Activated effector memory CD4-positive, alpha-beta T cell treated with anti-CD3 and anti-CD28 coated beads, Interleukin-2, amount 50 U/mL, for 16 hours (primary cell): ENCODE results near the gene GPSM1.

ENCODE experiments used
- DNase-seq: peaks from one replicate; pipeline ENCODE4 v3.0.0-alpha.2; 2020

Gene GPSM1

DNA sequence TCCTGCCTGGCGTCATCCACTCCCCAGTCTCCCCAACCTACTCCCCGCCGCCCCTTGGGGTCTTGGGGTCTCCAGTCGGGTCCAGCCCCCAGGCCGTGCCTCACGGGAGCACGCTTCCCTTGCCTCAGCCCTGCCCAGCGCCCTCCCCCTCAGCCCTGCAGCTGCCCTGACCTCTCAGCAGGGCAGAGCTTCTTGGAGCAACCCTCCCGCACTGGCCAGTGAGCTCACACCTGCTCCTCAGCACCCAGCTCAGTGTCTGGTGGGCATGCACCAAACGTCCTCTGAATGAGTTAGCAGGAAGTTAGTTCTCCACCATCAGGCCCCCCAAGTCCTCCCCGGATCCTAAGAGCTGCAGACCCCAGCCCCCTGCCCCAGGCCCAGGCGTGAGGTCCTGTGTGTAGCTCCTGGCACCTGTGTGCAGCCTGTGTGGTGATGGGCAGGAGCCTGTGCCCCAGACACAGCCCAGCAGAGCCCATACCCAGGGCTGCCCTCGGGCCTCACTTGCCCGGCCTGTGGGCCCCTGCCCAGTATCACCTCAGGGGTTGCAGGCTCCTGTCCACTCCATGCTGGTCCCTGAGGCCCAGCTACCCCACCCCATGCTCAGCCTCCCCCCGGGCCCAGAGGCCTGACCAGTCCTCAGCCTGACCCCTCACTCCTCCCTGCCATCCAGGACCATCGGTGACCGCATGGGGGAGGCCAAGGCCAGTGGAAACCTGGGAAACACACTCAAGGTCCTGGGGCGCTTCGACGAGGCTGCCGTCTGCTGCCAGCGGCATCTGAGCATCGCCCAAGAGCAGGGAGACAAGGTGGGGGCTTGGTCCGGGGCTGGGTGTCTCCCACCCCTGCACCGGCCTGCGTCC is 8.2 kb downstream of the GPSM1 start:
- DNase-seq, result no peak

DNA sequence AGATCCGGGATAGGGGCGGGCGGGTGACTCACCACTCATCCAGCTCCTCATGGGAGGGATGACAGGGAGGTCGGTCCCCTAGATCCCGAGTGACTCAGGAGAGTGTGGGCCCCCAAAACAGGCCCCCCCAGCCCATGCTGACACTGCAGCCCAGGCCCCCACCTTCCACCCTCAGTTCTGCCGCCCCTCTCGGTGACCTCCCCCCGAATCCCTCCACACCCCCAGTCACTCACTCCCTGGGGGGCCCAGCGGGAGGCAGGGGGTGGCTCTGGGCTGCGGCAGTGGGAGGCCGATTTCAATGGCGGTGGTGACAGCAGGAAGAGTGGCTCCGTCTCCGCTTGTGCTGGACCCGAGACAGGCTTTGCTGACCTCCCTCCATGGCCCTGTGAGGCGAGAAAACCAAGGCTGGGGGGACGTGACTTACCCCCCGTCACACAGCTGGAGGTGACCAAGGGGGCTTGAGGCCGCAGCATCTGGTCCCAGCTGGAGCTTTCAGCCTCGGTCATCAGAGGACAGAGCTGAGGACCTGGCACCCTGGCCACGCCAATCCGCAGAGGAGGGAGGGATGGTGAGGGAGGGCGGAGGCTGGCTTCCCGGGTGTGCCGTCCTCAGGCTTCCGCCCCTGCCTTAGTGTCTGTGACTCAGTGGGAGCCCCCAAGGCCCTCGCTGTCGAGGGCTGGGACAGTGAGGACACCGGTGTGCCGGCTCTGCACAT is 9.0 kb downstream of the GPSM1 start:
- DNase-seq, result no peak

DNA sequence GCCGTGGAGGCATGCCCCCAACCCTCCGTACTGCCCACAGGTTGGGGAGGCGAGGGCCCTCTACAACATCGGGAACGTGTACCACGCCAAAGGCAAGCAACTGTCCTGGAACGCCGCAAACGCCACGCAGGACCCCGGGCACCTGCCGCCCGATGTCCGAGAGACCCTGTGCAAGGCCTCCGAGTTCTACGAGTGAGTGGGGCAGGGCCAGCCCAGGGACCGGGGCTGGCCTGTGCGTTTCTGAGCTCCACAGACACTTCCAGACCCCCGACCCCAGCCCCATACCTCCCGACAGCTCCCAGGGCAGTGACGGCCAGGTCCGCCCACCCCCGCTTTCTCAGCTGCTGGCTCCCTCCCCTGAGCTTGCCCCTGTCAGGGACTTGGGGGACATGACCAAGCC is 9.5 kb downstream of the GPSM1 start:
- no peak for DNase-seq

DNA sequence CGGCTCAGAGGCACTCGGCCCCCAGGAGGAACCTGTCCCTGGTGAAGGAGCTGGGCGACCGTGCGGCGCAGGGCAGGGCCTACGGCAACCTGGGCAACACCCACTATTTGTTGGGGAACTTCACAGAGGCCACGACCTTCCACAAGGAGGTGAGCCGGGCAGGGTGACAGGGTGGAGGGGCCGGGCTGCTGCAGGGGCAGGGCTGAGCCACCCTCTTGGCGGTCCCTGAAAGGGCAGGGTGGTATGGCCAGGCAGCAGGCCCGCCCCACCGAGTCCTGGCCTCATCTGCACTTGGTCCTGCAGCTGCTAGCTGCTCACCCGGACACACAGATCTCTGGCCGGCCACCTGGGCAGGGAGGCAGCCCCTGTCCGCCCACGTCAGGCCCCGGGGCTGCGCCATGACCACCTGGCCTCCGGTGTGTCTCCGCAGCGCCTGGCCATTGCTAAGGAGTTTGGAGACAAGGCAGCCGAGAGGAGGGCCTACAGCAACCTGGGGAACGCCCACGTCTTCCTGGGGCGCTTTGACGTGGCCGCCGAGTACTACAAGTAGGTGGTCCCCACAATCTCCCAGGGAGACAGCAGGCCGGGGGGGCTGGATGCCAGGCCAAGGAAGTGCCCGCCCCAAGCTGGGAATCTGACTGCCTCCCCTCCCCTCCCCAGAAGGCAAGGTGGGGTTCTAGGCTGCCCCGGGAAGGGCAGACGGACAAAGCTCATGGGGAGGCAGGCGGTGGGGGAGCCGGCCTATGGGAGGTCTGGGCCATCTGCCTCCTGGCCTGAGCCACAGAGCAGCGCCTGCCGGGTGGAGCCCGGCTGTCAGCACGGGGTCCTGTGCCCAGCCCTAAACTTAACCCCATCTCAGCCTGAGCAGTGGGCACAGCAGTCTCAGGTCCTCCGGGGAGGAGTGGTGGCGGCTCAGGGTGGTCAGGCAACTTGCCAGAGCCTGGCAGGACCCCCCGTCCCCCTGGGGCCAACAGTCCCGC is 10.4 kb downstream of the GPSM1 start:
- DNase-seq, result no peak

DNA sequence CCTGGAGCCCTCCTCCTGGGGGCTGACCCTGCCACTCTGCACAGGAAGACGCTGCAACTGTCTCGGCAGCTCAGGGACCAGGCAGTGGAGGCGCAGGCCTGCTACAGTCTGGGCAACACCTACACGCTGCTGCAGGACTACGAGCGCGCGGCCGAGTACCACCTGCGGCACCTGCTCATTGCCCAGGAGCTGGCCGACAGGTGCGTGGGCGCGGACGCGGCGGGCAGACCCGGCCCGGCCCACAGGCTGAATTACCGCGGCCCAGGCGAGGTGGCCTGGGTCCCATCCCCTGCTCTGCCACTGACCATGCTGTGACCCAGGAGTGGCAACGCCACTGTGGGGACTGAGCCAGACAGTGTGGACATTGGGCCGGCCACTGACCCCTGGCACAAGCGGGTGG is 11.2 kb downstream of the GPSM1 start:
- no peak for DNase-seq

DNA sequence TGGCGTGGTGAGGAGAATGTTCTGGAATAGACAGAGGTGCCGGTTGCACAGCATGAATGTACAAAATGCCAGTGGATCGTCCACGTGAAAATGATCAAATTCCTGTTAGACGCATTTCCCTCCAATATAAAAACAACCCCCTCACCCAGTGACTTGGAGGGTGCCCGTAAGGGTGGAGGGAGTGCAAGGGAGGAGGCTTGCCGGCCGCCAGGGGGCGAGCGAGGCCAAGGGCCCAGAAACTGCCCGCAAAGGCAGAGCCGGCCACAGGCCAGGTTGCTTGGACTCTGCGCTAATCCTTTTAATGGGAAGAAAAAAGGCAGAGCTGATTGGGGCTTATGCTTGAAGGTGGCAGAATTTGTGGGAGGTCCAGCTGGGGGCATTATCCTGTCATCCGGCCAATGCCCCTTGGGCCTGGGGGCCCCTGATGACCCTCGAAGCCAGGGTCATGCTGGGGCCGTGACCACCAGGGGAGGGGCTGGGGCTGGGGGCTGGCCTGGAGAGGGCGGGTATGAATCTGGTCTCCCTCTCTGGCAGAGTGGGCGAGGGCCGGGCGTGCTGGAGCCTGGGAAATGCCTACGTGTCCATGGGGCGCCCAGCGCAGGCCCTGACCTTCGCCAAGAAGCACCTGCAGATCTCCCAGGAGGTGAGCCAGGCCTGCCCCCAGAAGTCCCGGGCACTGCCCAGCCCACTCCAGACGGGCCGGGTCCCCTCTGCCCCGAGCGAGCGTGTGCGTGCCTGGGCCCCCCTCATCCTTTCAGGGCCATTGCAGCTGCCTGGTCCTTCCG is 12.0 kb downstream of the GPSM1 start:
- peak; percentile 77 for DNase-seq

DNA sequence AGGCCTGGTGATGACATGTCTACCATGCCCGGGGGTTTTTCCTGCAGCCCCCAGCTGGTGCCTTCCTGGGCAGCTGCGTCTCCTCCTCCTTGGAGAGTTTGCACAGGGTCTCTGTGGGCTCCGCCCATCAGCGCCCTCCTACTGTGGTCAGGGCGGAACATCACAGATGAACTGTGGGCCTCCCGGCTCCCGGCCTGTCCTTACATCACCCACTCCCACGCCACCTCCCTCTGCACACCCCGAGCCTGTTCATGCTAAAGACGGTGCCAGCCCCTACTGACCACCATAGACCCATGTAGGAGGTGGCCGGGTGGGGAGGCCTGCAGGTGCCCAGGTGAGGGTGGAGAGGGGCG is 12.6 kb downstream of the GPSM1 start:
- no peak for DNase-seq

DNA sequence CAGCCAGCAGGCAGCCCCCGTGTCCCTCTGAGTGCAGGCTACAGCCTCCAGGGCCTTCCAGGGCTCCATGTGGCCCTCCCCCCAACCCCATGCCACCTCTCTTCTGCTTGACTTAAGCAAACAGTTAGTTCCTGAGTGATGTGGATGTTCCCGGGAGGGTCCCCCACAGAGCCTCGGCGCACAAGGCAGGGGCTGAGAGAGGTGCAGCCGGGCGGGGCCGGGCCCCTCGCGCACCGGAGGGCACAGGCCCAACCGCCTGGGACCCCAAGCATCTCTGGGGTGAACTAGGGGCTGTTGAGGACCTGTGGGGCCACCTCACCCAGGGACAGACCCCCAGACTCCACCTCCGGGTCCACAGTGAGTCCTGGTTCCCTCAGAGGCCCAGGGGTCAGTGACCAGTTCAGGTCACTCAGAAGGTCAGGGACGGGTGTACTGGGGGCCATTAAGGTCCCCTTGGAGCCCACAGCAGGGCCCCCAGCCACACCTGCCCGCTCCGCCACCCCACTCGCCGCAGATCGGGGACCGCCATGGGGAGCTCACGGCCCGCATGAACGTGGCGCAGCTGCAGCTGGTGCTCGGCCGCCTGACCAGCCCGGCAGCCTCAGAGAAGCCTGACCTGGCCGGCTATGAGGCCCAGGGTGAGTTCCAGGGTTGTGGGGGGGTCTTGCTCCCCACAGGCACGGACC is 13.2 kb downstream of the GPSM1 start:
- DNase-seq, result no peak

DNA sequence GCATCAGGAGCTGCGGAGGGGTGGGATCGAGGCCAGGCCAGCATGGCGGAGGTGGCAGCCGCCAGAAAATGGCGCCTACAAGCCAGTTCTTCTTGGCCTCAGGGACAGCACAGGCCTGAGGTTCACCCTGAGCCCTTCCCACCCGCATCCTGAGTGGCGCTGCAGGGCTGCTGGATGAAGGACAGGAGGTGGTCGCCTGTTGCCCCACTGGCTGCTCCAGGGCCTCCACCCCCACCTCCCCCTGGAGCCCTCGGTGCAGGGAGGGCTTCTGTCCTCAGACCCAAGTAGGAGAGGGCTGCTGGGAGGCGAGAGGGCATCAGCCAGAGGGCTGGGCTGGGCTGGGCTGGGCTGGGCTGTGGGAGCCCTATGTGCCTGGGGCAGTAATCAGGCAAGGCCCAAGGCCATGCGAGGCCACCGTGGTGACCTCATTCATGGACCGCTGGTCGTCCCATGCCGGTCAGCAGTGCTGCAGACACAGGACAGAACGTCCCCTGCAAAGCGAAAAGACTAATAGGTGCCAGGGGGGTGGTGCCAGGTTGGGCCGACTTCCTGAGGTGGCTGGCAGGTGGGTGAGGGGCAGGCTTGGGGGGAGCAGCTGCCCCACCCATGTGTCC is 13.8 kb downstream of the GPSM1 start:
- DNase-seq, result no peak

DNA sequence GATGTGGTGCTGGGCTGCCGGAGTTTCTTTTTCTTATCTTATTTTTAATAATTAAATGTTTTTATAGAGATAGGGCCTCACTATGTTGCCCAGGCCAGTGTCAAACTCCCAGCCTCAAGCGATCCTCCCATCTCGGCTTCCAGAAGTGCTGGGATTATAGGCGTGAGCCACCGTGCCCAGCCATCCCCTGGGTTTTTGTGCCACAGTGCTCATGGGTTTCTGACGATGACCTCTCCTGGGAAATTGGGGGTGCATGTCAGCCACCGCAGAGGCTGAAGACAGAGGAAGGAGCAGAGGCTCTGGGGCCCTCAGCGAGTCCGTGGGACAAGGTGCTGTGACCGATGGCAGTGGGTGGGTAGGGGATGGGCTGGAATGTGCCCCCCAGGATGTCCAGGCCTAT is 14.4 kb downstream of the GPSM1 start:
- no peak for DNase-seq

DNA sequence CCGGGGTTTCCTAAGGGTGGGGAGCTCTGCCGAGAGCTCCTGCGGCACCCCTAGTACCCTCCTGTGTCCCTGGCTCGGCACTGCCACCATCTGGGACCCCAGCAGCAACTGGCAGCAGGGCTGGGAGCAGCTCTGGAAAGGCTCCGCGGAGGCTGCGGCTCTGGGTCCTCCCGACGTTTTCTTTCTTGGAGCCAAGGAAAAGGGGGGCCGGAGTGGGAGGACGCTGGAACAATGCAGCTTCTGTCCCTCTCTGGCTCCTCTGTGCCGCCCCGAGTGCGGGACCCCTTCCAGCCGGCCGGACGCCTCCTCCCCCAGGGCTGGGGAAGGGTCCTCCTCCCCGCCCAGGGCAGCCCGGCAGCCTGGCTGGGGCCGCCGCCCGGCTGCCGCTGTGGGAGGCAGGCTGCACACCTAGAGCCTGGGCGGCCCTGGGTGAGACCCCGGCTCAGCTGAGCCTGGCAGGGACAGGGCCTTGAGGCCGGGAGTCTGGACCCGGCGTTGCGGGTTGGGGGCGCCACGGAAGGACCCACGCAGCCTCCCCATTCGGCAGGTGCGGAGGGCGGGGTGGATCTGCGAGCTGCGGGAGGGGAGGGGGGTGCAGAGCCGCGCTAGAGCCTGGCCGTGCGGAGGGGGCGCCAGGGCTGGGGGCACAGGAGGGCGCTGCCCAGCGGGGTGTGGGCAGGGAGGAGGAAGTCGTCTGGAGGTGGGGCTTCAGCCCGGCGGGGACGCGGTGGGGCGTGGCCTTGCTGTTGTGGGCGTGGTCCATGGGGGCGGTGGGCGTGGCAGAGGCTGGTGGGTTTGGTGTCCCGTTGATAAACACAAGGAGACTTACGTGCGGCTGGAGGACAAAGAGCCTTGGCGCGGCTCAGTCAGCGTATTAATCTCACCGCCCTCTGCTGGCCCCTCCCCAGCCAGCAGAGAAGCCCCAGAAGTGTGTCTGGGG is 15.1 kb downstream of the GPSM1 start:
- peak; percentile 87 for DNase-seq

DNA sequence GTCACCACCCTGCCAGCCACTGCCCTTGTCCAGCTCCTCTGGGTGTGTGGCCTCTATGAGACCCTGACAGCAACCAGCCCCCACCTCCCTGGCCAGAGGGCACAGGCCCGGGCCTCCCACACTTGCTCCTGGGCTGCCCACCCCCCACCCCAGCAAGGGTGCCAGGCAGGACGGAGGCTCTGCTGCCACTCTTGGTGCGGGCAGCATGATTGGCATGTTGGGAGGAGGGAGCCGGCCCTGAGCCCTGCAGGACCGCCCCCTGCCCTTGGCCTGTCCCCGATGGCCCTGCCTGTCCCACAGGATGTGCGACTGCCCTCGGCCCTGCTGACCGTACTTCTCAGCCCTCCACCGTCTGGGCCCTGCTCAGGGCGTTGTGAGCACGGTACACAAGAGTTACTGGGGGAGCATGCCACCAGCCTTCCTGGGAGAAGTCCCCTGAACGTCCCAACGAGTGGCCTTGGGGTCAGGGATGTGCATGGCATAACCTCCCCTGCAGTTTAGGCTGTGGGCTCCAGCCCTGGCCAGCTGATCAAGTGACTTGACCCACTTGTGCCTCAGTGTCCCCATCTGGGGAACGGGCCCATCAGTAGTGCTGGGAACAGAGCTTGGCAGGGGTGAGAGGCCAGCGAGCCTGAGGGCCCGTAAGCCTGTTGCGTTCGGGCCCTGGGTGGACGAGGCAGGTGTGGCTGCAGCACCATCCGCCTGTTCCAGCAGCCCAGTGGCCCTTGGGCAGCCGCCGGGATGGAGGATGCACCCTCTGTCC is 16.0 kb downstream of the GPSM1 start:
- DNase-seq, result no peak

DNA sequence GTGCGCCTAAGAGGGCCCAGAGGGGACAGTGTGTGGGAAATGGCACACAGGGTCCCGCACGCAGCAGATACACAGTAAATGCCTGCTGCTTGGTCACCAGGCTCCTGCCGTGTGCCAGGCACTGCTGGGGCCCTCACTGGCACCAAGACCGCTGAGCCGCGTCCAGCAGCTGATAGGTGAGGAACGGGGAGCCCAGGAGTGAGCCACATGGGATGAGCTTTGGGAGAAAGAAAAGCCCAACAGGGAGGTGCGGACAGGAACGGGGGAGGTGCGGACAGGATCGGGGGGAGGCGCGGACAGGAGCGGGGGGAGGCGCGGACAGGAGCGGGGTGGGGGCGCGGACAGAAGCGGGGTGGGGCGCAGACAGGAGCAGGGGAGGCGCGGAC is 16.5 kb downstream of the GPSM1 start:
- DNase-seq, result no peak

DNA sequence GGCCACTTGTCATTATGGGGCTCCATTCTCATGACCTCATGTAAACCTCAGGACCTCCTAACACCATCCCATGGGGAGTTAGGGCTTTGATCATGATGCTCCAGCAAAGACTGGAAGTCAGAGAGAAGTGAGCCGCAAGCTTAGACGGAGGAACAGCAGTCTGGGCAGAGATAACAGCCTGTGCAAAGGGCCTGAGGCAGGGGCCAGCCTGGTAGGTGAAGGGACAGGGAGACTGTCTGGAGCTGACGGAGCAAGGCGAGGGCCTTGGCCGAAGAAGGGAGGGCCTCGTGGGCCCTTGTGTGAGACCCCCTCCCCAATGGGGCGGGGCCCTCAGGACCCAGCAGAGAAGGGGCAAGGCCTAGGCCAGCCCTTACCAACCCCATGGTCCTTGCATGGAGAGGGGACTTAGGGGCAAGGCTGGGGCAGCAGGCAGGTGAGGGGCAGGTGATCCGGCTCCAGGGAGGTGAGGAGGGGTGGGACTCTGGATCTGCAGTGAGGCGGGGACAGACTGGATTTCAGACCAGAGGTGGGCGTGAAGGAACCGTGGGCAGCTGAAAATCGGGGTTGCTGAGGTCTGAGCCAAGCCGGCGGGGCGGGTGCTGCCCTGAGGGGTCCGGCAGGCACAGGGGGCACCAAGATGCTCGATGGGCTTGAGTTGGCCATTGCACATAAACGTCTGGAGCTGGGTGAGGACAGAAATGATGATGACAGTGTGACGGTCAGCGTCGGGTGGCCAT is 17.4 kb downstream of the GPSM1 start:
- no peak for DNase-seq

DNA sequence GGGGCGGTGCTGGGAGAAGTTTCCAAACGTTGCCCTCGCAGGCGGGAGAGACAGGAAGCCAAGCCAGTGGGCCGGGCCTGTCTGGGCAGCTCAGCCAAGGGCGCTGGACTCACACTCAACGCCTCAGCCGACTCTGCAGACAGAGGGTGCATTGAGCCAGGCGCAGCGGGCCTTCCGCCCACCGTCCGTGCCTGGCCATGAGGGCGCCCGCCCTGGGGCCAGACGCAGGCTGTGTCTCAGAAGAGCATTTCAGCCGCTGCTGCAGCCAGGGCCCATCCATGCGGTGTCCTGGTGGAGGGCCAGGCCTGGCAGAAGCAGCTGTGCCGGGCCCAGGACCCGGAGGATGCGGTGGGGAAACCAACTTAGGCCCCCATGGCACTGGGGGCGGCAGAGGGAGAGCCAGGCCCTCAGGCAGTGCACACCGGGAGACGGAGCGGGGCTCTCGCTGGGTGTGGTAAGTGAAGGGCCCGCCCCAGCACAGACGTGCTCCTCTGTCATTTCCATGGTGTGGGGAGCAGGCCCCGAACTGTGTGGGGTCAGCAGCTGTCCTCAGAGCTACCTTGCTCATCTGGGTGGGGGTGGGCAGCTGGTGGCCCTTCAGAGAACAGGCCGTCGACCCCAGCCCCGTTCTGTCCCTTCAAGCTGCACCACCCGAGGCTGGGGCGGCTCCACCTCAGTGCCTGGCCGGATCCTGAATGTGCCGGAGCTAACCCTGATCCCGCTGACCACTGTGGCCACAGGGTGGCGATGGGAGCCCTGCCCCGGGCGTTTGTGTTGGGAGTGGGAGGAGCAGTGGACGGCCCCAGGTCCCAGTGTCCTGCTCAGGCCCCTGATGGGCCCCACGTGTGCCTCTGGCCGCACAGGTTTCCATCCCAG is 18.2 kb downstream of the GPSM1 start:
- no peak for DNase-seq

DNA sequence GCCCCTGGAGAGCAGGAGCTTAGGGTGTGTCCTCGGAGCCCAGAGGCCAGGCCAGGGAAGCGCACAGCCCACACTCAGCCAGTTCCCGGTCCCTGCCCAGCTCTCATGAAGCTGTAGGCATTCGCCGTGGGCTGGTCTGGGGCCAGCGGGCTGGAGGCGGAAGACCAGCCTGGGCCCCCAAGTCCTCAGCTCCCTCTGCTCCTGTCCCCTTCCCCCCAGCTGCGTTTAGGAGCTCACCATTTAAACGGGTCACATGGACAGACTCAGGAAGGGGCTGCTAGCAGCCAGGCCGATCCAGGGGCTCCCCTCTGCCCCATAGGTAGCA is 18.8 kb downstream of the GPSM1 start:
- no peak for DNase-seq

DNA sequence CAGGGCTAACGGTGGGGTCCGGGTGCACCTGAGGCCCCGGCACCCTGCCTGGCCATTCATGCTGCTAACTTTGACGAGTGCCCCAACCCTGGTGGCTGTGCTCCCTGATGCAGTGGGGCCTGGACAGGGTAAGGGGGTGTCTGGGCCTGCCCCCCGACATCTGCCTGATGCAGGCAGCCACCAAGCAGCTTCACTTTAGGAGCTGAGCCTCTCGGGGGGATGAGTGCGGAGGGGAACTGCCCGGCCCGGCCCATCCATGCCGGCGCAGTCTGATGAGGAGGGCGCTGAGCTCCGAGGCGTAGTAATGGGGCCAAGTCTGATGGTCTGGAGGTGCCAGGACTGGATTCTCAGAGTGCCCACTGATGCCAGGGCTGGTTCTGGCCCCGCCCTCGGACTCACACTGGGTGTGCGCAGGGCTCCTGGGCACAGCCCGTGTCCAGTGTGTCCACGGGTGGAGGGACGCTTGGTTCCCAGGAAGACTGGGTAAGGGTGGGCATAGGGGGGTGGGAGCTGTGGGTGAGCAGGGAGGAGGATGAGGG is 19.7 kb downstream of the GPSM1 start:
- no peak for DNase-seq
